GM12878 (cell line): ENCODE data around the gene IL18R1.

Experiments
- CREB1 ChIP-seq: IDR thresholded peaks from 2 replicates; pipeline ENCODE4 v1.6.1; 2012; ENCODE audit warnings: low read depth, mild to moderate bottlenecking, inconsistent platforms
- CTCF ChIP-seq, 3 experiments: IDR thresholded peaks in 2 of 3; conservative IDR thresholded peaks in 1 of 3; 2 replicates each; pipeline ENCODE4 v1.5.1; 2011; ENCODE audit warnings: low read depth in 3 of 3, low read length in 3 of 3, mild to moderate bottlenecking in 3 of 3, control low read depth in 2 of 3, moderate library complexity in 2 of 3, inconsistent platforms in 1 of 3, mixed read lengths in 1 of 3; ENCODE audit not compliant: control insufficient read depth in 2 of 3, insufficient read depth in 1 of 3; ENCODE audit errors: extremely low read depth in 1 of 3
- POLR2AphosphoS5 ChIP-seq: IDR thresholded peaks from 2 replicates; pipeline ENCODE4 v1.6.1; 2011; ENCODE audit warnings: mild to moderate bottlenecking, low read length, inconsistent platforms
- ZBED1 ChIP-seq: IDR thresholded peaks from 2 replicates; pipeline ENCODE4 v1.6.1; 2016; ENCODE audit warnings: borderline replicate concordance

DNA sequence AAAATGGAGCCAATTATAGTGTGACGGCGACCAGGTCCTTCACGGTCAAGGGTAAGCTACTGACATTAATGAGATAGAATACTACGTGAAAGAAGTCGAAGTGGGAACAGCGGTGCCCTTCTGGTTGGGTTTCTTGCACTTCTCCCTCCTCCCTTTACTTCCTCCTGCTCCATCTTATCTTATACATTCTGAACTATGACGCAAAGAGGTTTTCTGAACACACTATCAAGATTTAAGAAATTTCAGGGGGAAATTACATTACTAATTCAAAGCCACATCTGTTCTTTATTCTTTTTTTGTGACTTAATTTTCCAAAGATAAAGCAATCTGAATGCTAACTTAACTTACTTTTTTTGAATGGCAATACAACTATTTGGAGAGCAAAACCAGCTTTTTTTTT, 14.8 kb upstream of the IL18R1 start:
- no peak for TF ChIP-seq CTCF (IDR thresholded peaks at IDR 0.05 in 2 of 3, conservative IDR thresholded peaks at IDR 0.05 in 1 of 3; ENCODE audit: control insufficient read depth in 2 of 3, extremely low read depth in 1 of 3, insufficient read depth in 1 of 3, low read depth in 3 of 3, low read length in 3 of 3)
- no peak for TF ChIP-seq POLR2AphosphoS5
- no peak for TF ChIP-seq CREB1
- no peak for TF ChIP-seq ZBED1
